ENCODE measurements around the gene INPP4B.

Gene INPP4B

DNA sequence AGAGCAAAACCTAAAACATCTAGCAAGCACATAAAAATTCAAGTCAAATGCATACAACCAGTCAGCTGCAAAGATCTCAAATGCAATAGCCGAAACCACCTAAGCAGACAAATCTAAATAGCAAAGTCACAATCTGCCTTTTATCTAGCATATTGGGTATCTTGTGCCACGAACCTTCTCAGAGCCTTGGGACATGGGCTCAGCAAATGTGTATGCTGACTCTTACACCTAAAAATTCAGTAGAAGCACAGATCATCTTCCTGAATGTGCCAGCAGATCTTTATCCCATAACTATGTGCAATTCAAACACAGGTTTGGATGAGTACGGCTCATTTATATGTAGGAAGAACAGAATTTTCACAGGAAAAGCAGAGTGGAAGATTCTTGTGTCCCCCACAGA is 492.1 kb downstream of the INPP4B start:
- Histone ChIP-seq H3K4ac (ENCODE audit: low read depth in 1 of 2, low read length in 2 of 2) (no peak overlapping the region), H2BK120ac (ENCODE audit: low read depth, low read length) (no peak overlapping the region), H3K4me3 (ENCODE audit: insufficient read depth in 1 of 2, low read depth in 1 of 2, low read length in 2 of 2) (no peak overlapping the region), H3K27me3 (ENCODE audit: control insufficient read depth in 1 of 2, insufficient read depth in 1 of 2, low read length in 2 of 2) (no peaks in the 10 kb centered on the region), H4K91ac (ENCODE audit: low read length) (no peak overlapping the region), H3K27ac (ENCODE audit: low read length, poor library complexity, severe bottlenecking) (no peak overlapping the region), H3K9me3 (ENCODE audit: control insufficient read depth, low read length) (no peaks in the 10 kb centered on the region), H3K4me1 (ENCODE audit: control insufficient read depth, insufficient read depth, low read depth, low read length) (peaks cover 2% of the 10 kb centered on the region), H4K8ac (ENCODE audit: low read length) (no peak overlapping the region), H3K79me1 (replicated peaks; ENCODE audit: low read length, poor library complexity, severe bottlenecking) (peaks cover 15% of the 10 kb centered on the region), H2BK12ac (ENCODE audit: low read length in 2 of 2) (no peak overlapping the region), H3K14ac (ENCODE audit: low read length in 2 of 2) (no peak overlapping the region), H2AK5ac (ENCODE audit: low read length, severe bottlenecking) (peak overlapping the region; percentile 98), H2BK15ac (ENCODE audit: low read depth, poor library complexity, severe bottlenecking) (no peak overlapping the region), H3K23ac (ENCODE audit: low read length in 2 of 2) (no peak overlapping the region), H2AFZ (ENCODE audit: low read depth, low read length) (no peak overlapping the region), H3K9ac (ENCODE audit: low read length) (no peak overlapping the region), H3K4me2 (ENCODE audit: low read length, poor library complexity, severe bottlenecking) (no peak overlapping the region), H3K18ac (ENCODE audit: low read depth in 1 of 2, low read length in 2 of 2) (no peak overlapping the region), H3K36me3 (ENCODE audit: control insufficient read depth in 1 of 2, insufficient read depth in 2 of 2, low read depth in 1 of 2, low read length in 2 of 2) (no peaks in the 10 kb centered on the region), H2BK5ac (ENCODE audit: low read depth, low read length, poor library complexity, severe bottlenecking) (no peak overlapping the region)
- 95% methylated on average over 3 of the region's 3 CpGs for WGBS
- no peak for DNase-seq

GRCh38 chr4:142353149-142353738 is 492.9 kb downstream of the INPP4B start:
- no peak overlapping the region for H2BK12ac ChIP-seq (ENCODE audit: low read length in 2 of 2)
- H2BK15ac ChIP-seq (ENCODE audit: low read depth, poor library complexity, severe bottlenecking), result no peak overlapping the region
- no peak overlapping the region for H3K27ac ChIP-seq (ENCODE audit: low read length, poor library complexity, severe bottlenecking)
- H3K4me2 ChIP-seq (ENCODE audit: low read length, poor library complexity, severe bottlenecking), result no peak overlapping the region
- H3K27me3 ChIP-seq (ENCODE audit: control insufficient read depth in 1 of 2, insufficient read depth in 1 of 2, low read length in 2 of 2), result no peaks in the 10 kb centered on the region
- H3K36me3 ChIP-seq (ENCODE audit: control insufficient read depth in 1 of 2, insufficient read depth in 2 of 2, low read depth in 1 of 2, low read length in 2 of 2), result no peaks in the 10 kb centered on the region
- H2AK5ac ChIP-seq (ENCODE audit: low read length, severe bottlenecking), result no peak overlapping the region
- no peaks in the 10 kb centered on the region for H3K9me3 ChIP-seq (ENCODE audit: control insufficient read depth, low read length)
- H3K4ac ChIP-seq (ENCODE audit: low read depth in 1 of 2, low read length in 2 of 2), result no peak overlapping the region
- 100% methylated on average over 1 of the region's 5 CpGs for WGBS
- H2BK120ac ChIP-seq (ENCODE audit: low read depth, low read length), result no peak overlapping the region
- H3K14ac ChIP-seq (ENCODE audit: low read length in 2 of 2), result no peak overlapping the region
- H3K79me1 ChIP-seq (replicated peaks; ENCODE audit: low read length, poor library complexity, severe bottlenecking), result peaks cover 18% of the 10 kb centered on the region
- DNase-seq, result peak; percentile 66
- H2AFZ ChIP-seq (ENCODE audit: low read depth, low read length), result no peak overlapping the region
- peaks cover 3% of the 10 kb centered on the region for H3K4me1 ChIP-seq (ENCODE audit: control insufficient read depth, insufficient read depth, low read depth, low read length)
- H4K8ac ChIP-seq (ENCODE audit: low read length), result no peak overlapping the region
- no peak overlapping the region for H3K23ac ChIP-seq (ENCODE audit: low read length in 2 of 2)
- H2BK5ac ChIP-seq (ENCODE audit: low read depth, low read length, poor library complexity, severe bottlenecking), result no peak overlapping the region
- no peak overlapping the region for H4K91ac ChIP-seq (ENCODE audit: low read length)
- H3K18ac ChIP-seq (ENCODE audit: low read depth in 1 of 2, low read length in 2 of 2), result no peak overlapping the region
- H3K9ac ChIP-seq (ENCODE audit: low read length), result peak overlapping the region; percentile 16
- no peak overlapping the region for H3K4me3 ChIP-seq (ENCODE audit: insufficient read depth in 1 of 2, low read depth in 1 of 2, low read length in 2 of 2)

DNA sequence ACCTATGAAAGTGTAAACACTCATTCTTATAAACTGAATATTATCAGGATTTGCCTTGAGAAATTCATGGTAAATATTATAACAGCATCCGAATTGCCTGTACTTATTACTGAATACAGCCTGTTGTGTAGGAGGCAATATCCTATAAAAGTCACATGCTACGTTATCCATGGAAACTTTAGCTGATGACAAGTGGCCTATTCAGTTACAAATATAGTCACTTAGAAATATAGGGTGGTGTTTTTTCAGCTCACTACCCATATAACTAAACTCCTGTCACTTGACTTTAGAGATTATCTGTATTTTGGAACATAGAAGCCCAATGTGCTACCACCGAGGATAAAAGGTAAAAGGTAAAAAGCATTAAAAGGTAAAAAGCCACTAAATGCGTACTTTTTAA is 493.4 kb downstream of the INPP4B start:
- Histone ChIP-seq H3K9me3 (ENCODE audit: control insufficient read depth, low read length) (no peaks in the 10 kb centered on the region), H3K9ac (ENCODE audit: low read length) (peak overlapping the region; percentile 16), H3K4ac (ENCODE audit: low read depth in 1 of 2, low read length in 2 of 2) (no peak overlapping the region), H3K14ac (ENCODE audit: low read length in 2 of 2) (no peak overlapping the region), H2BK12ac (ENCODE audit: low read length in 2 of 2) (no peak overlapping the region), H2BK120ac (ENCODE audit: low read depth, low read length) (no peak overlapping the region), H3K18ac (ENCODE audit: low read depth in 1 of 2, low read length in 2 of 2) (no peak overlapping the region), H3K4me1 (ENCODE audit: control insufficient read depth, insufficient read depth, low read depth, low read length) (peaks cover 3% of the 10 kb centered on the region), H3K4me3 (ENCODE audit: insufficient read depth in 1 of 2, low read depth in 1 of 2, low read length in 2 of 2) (no peak overlapping the region), H4K8ac (ENCODE audit: low read length) (no peak overlapping the region), H3K27ac (ENCODE audit: low read length, poor library complexity, severe bottlenecking) (no peak overlapping the region), H2AK5ac (ENCODE audit: low read length, severe bottlenecking) (no peak overlapping the region), H3K23ac (ENCODE audit: low read length in 2 of 2) (no peak overlapping the region), H3K79me1 (replicated peaks; ENCODE audit: low read length, poor library complexity, severe bottlenecking) (peaks cover 17% of the 10 kb centered on the region), H2AFZ (ENCODE audit: low read depth, low read length) (no peak overlapping the region), H3K4me2 (ENCODE audit: low read length, poor library complexity, severe bottlenecking) (no peak overlapping the region), H4K91ac (ENCODE audit: low read length) (no peak overlapping the region), H3K27me3 (ENCODE audit: control insufficient read depth in 1 of 2, insufficient read depth in 1 of 2, low read length in 2 of 2) (no peaks in the 10 kb centered on the region), H2BK15ac (ENCODE audit: low read depth, poor library complexity, severe bottlenecking) (no peak overlapping the region), H2BK5ac (ENCODE audit: low read depth, low read length, poor library complexity, severe bottlenecking) (no peak overlapping the region), H3K36me3 (ENCODE audit: control insufficient read depth in 1 of 2, insufficient read depth in 2 of 2, low read depth in 1 of 2, low read length in 2 of 2) (no peaks in the 10 kb centered on the region)
- 100% methylated on average over 1 of the region's 4 CpGs for WGBS
- no peak for DNase-seq

- Histone ChIP-seq H2BK120ac (ENCODE audit: low read depth, low read length) (no peak overlapping the region), H3K27me3 (ENCODE audit: control insufficient read depth in 1 of 2, insufficient read depth in 1 of 2, low read length in 2 of 2) (no peaks in the 10 kb centered on the region), H3K27ac (ENCODE audit: low read length, poor library complexity, severe bottlenecking) (no peak overlapping the region), H3K9ac (ENCODE audit: low read length) (peak overlapping the region; percentile 60), H2BK5ac (ENCODE audit: low read depth, low read length, poor library complexity, severe bottlenecking) (no peak overlapping the region), H2AFZ (ENCODE audit: low read depth, low read length) (no peak overlapping the region), H3K4ac (ENCODE audit: low read depth in 1 of 2, low read length in 2 of 2) (no peak overlapping the region), H3K14ac (ENCODE audit: low read length in 2 of 2) (no peak overlapping the region), H3K4me1 (ENCODE audit: control insufficient read depth, insufficient read depth, low read depth, low read length) (peaks cover 3% of the 10 kb centered on the region), H2AK5ac (ENCODE audit: low read length, severe bottlenecking) (no peak overlapping the region), H3K4me3 (ENCODE audit: insufficient read depth in 1 of 2, low read depth in 1 of 2, low read length in 2 of 2) (no peak overlapping the region), H2BK12ac (ENCODE audit: low read length in 2 of 2) (no peak overlapping the region), H2BK15ac (ENCODE audit: low read depth, poor library complexity, severe bottlenecking) (no peak overlapping the region), H3K4me2 (ENCODE audit: low read length, poor library complexity, severe bottlenecking) (no peak overlapping the region), H4K8ac (ENCODE audit: low read length) (no peak overlapping the region), H3K23ac (ENCODE audit: low read length in 2 of 2) (no peak overlapping the region), H3K18ac (ENCODE audit: low read depth in 1 of 2, low read length in 2 of 2) (no peak overlapping the region), H3K9me3 (ENCODE audit: control insufficient read depth, low read length) (no peaks in the 10 kb centered on the region), H3K36me3 (ENCODE audit: control insufficient read depth in 1 of 2, insufficient read depth in 2 of 2, low read depth in 1 of 2, low read length in 2 of 2) (no peaks in the 10 kb centered on the region), H3K79me1 (replicated peaks; ENCODE audit: low read length, poor library complexity, severe bottlenecking) (peaks cover 15% of the 10 kb centered on the region), H4K91ac (ENCODE audit: low read length) (no peak overlapping the region)
- DNase-seq, result no peak
- 93% methylated on average over 4 of the region's 4 CpGs for WGBS
These were observed 494.1 kb downstream of the INPP4B start for GRCh38 chr4:142351958-142352357.

All from mesenchymal stem cell (in vitro differentiated cells and primary cell).